HG02943 (cell line): Measurements from ENCODE around the gene RASSF10.

Source experiments
- ATAC-seq: cut with Tn5 transposase; IDR thresholded peaks from one replicate; pipeline ENCODE4 v1.9.1; 2021; ENCODE audit warnings: mild to moderate bottlenecking, low read depth, moderate library complexity; ENCODE audit not compliant: unreplicated experiment

Gene RASSF10

DNA sequence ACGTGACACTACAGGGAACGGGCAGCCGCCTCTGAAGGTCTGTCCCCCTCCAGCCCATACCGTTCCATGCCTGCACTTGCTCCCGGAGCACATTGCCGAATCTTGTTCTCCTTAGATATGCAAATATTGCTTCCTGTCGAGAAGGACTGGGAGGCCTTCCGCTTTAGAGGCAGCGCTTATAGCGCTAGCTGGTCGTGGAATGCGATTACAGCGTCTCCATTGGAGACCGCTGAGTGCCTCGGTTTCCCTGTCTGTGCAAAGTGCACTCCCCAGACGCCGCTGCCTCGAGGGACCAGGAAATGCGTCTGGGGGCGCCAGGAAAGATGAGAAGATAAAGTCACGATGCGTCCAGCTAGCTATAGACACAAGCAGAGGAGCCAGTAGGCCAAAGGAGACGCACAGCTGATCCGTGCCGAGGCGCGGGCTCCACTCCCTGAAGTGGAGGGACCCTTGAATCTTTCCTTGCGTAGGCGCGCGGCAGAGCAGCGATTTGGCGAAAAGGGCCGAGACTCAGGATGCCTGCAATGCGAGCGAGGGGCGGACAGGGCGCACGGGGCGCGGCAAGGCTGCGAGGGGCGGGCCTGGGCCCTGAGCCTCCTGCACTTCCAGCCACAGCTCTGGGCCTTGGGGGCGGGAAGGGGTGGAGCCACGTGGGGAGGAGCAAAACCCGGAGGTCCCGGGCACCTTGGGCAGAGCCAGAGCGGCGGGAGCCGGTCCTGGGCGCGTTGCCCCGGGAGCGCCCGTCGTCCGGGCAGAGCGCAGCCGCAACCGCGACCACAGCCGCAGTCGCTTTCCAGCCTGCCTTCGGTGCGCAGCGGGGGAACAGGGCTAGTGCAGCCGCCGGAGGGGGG, at the start of gene RASSF10:
TSS of gene RASSF10 (plus strand) at position 692 of the 851 bp plus-strand sequence. CDS start 261 bp downstream, outside the sequence.
- ATAC-seq: no peak

DNA sequence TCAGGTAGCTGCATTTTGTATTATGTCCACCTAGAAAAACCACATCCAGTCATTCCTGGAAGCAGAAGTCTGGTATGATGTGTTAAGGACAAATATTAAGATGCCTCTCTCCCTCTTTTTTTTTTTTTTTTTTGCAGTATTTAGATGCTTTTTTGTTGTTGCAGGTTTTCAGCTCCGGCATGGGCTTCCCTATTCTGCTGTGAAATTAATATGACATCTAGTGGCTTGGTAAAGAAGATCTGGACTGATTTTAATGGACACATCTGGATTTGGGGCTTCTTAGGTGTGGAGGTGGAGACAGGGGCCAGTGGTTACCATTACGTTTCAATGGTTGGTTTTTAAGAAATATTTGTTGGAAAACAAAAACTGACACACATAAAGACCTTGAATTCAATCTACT, 47.5 kb upstream of the RASSF10 start:
- no peak for ATAC-seq

GRCh38 chr11:12962306-12962705, 46.8 kb upstream of the RASSF10 start:
- no peak for ATAC-seq

DNA sequence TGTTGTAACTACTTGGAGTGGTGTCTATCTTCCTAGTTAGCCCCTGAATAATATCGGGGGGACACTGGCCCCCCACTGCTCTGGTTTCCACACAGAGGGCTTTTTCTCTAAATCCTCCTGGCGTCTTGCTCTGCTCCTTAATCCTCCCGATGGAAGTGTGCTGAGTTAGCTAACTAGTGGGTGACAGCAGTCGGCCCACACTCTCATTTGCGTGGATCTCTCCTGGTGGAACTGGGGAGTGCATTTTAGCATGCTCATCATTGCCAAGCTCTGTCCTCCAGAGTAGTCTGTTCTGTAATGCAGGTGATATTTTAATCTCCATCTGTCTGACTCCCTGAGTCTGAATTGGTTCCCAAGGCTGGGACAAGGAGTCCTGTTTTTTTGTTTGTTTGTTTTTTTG, 46.1 kb upstream of the RASSF10 start:
- ATAC-seq: no peak

GRCh38 chr11:12963792-12964536, 45.2 kb upstream of the RASSF10 start:
- ATAC-seq: peak; percentile 70

DNA sequence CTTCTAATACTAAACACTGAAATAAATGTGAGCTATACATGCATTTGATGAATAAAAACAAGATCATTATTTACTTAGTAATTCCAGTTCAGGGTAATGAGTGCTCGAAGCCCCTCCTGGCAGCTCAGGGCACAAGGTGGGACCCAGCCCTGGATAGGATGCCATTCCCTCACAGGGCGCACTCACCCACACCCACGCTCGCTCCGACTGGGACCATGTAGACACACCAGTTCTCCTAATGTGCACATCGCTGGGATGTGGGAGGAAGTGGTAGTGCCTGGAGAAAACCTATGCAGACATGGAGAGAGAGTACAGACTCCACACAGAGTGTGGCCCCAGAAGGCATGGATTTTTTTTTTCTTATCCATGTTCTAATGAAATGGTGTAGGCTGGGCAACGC, 44.5 kb upstream of the RASSF10 start:
- no peak for ATAC-seq

DNA sequence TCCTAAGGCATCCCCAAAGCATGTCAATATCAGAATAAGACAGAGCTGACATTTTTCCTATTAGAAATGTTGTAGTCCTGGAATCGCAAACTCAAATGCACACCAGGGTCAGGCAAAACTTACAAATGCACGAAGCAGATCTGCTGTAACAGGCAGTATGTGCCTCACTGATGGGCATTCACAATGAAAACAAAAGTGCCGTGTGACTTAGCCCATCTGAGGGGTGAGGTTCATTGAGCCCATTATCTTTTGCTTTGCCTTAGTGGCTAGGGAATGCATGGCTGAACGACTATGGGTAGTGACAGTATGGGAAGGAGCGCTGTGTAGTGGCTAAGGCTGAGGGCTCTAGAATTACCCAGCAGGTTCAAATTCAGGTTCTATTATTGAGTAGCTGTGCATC, 43.1 kb upstream of the RASSF10 start:
- no peak for ATAC-seq

GRCh38 chr11:12968101-12968500, 41.0 kb upstream of the RASSF10 start:
- no peak for ATAC-seq

DNA sequence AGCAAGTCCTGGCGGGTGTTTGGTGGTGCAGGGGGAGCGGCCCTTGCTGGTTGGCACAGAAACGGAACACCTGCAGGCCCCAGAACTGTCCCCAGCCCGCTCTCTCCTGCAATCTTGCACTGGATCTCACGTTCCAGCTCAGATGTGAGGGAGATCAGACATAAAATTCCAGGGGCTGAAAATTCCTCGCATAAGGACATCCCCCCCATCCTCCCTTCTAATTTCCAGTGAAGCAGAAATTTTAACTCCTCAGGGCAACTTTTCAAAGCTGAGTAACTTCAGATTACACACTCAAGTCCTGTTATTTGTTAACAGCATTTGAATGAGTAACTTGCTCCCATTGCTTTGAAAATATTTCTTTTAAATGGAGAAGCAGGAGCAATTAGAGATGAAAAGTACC, 40.3 kb upstream of the RASSF10 start:
- no peak for ATAC-seq

- no peak for ATAC-seq
Observed at GRCh38 chr11:12971955-12972354, 37.2 kb upstream of the RASSF10 start.

- ATAC-seq: no peak
Observed at GRCh38 chr11:12973528-12974181, 35.5 kb upstream of the RASSF10 start.

DNA sequence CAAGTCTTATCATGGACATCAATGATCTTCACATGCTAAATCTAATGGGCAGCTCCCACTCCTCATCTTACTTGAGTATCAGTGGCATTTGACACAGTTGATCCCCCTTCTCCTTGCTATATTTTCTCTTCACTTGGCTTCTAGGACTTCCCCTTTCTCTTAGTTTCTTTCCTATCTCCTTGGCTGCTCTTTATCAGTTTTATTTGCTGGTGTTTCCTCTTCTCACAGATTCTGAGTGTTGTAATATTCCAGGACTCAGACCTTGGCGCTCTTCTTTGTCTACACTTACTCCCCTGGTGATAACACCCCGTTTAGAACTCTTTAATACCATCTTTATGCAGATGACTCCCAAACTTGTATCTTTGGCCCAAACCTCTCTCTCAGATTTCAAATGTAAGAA, 33.9 kb upstream of the RASSF10 start:
- no peak for ATAC-seq

GRCh38 chr11:12979928-12980689, 29.0 kb upstream of the RASSF10 start:
- ATAC-seq: no peak

DNA sequence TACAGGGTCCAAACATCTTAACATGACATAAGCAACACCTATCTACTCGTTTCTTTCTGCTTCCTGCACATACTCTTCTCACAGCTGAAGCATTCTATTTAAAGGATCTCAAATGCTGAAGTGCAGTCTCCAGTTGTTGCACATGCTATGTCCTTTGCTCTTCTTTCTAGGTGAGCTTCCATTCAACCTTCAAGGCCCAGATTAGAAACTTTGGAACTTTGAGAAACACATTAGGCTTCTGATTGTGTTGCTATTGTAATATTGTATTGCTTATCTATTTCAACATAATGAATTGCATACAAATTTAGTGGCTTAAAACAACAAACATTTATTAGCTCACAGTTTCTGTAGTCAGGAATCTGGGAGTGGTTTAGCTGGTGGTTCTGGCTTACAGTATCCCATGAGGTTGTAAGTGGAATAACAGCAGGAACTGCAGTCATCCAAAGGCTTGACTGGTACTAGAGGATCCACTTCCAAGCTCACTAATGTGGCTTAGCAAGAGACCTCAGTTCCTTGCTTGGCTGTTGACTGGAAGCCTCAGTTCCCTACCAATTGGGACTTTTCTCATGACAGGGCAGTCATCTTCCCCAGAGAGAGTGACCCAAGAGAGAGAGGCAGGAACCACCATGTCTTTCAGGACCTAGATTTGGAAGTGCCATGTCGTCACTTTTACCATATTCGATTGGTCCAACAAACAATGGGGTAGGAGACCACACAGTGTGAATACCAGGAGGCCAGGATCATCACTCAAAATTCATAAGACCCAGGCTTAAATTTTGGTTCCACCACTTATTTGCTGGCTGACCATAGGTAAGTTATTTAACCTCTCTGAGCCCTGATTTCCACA, 27.2 kb upstream of the RASSF10 start:
- ATAC-seq: no peak

DNA sequence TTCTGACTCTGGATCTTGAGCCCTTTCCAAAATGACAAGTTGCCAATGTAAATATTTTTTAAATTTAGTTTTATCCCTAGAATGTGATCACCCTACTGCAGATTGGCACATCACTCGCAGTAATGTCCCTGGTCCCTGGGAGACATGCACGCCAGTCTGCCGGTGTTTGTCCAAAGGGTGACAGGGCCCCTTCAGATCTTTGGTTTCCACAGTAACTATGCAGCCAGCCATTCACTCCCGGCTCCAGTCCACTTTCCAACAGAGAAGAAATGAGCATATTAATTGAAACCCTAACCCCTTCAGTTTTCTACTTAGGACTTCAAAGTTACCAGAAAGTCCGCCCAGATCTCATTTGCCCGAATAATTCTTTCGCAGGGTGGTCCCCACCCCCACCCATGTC, 25.8 kb upstream of the RASSF10 start:
- no peak for ATAC-seq

DNA sequence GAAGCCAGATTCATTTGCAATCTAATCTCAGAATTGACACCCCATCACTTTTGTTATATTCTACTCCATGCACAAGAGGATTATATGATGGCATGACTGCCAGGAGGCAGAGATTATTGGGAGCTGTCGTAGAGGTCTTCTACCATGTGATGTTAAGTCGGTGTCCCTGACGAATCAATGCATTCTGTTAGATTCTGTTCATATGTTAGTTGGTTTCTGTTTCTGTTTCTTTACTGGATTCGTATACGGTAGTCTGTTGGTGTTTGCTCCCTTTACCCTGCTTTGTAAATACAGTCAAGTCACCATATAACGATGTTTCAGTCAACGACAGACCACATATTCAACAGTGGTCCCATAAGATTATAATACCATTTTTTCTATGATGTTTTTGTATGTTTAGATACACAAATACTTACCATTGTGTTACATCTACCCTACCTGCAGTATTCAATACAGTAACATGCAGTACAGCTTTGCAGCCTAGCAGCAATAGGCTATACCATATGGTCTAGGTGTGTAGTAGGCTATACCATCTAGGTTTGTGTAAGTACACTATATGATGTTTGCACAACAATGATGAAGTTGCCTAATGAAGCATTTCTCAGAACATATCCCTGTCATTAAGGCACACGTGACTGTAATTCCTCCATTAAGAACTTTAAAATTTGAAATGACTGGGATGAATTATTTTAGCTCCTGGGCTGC, 22.8 kb upstream of the RASSF10 start:
- no peak for ATAC-seq

- no peak for ATAC-seq
Observed at GRCh38 chr11:12989428-12990161, 19.5 kb upstream of the RASSF10 start.

DNA sequence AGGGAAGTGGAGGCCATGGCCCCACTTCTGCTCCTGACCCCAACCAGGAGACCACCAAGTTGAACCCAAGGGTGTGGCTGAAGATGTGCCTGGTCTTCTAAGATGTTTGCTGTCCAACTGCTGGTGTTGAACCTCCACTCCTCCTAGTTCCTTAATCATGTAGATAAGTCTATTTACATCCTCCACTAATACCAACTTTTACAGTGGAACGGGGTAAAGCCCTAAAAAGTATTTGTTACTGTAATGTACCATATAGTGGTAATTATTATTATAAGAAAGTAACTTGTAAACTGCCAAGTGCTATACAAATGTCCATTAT, 19.0 kb upstream of the RASSF10 start:
- no peak for ATAC-seq

DNA sequence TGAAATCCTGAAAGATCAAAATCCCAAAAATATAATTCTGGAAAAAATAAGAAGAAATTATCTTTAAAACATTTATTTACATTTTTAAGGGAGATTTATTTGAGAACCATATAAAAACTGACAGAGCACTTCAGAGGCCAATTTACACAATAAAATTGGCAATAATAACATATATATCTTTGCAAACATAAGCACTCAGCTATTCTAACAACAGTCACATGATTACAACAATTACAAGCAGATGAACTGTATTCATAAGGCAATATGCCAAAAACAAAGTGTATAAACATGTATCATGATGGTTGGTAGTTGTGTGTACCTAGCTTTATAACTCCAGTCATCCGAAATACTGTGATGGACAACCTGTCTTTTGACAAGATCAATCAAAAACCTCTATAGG, 17.7 kb upstream of the RASSF10 start:
- no peak for ATAC-seq
